K562 (cell line): ENCODE data around the gene ITPRIPL1. TPM values are rescaled to one million over a fixed set of nuclear protein-coding genes. Genes with fewer than 3 reads are reported as not detected.

Experiments used
- ATAC-seq: fragments of 200-7000 bp; cut with Tn5 transposase; 3 replicates; pipeline ENCODE4 v1.9.1; 2020; ENCODE audit warnings: moderate library complexity
- BruUV-seq: library from RNA; stranded (reverse); fragments of 400-500 nt; replicated peaks from 2 replicates; lab custom pipeline; 2021; lab: Mats Ljungman, UMichigan
- CTCF ChIA-PET: fragments of 300-600 bp; formaldehyde crosslinking; extraction: SDS; loops from one replicate; lab custom pipeline; 2021; ENCODE audit warnings: low intra/inter-chr PET ratio; lab: Yijun Ruan, JAX
- POLR2A ChIA-PET: fragments of 300-600, 350-650 bp; sonication (Branson Sonifier 250); formaldehyde crosslinking; extraction: SDS; loops from one replicate; lab custom pipeline; 2021; ENCODE audit warnings: antibody characterized with exemption, inconsistent platforms; lab: Yijun Ruan, JAX
- DNase-seq, 4 experiments: peaks; one replicate each; pipeline versions ENCODE4 v3.0.0 to v3.0.0-alpha.2; 2011 to 2018; ENCODE audit warnings: low spot score in 3 of 4, mixed read lengths in 3 of 4; ENCODE audit errors: extremely low read depth in 1 of 4
- FAIRE-seq: peaks from 2 replicates; lab custom pipeline; 2011; peaks lifted over from hg19 to GRCh38; lab: Jason Lieb, UNC
- H2AFZ ChIP-seq: 2 replicates; pipeline ENCODE4 v1.6.0; 2011; ENCODE audit warnings: low read depth, low read length, control low read depth, inconsistent platforms
- H3K27ac ChIP-seq: fragments of 200-600 bp; 3 replicates; pipeline ENCODE4 v1.8.0; 2011; ENCODE audit warnings: low read depth, mild to moderate bottlenecking, control low read depth, inconsistent platforms, low read length, moderate library complexity, mixed read lengths; ENCODE audit errors: extremely low read depth
- H3K27me3 ChIP-seq, 2 experiments: fragments of 300-600 bp in 1 of 2; 2 replicates in 1 of 2; 3 replicates in 1 of 2; pipeline versions ENCODE4 v1.6.0 to v1.8.0; 2011; ENCODE audit warnings: inconsistent platforms in 2 of 2, low read length in 2 of 2, mild to moderate bottlenecking in 1 of 2, mixed read lengths in 1 of 2, moderate library complexity in 1 of 2; ENCODE audit not compliant: control insufficient read depth in 2 of 2, insufficient read depth in 2 of 2
- H3K36me3 ChIP-seq: fragments of 300-600 bp; 3 replicates; pipeline ENCODE4 v1.8.0; 2011; ENCODE audit warnings: mild to moderate bottlenecking, low read length, inconsistent platforms; ENCODE audit not compliant: control insufficient read depth, insufficient read depth
- H3K4me1 ChIP-seq, 2 experiments: fragments of 200-600 bp in 1 of 2; replicated peaks in 1 of 2; 2 replicates in 1 of 2; 3 replicates in 1 of 2; pipeline versions ENCODE4 v1.5.1 to v1.8.0; 2011; ENCODE audit warnings: inconsistent platforms in 2 of 2, low read length in 2 of 2, mild to moderate bottlenecking in 1 of 2, mixed read lengths in 1 of 2, moderate library complexity in 1 of 2; ENCODE audit not compliant: control insufficient read depth in 2 of 2, insufficient read depth in 2 of 2
- H3K4me2 ChIP-seq: 2 replicates; pipeline ENCODE4 v1.6.1; 2011; ENCODE audit warnings: low read length, control low read depth, inconsistent platforms, mixed read lengths; ENCODE audit not compliant: insufficient read depth
- H3K4me3 ChIP-seq: fragments of 200-600 bp; sonication (generic), shearing (Covaris generic); 2 replicates; pipeline ENCODE4 v1.5.1; 2016; ENCODE audit warnings: control low read depth, inconsistent platforms
- H3K79me2 ChIP-seq: fragments of 200-600 bp; 3 replicates; pipeline ENCODE4 v1.8.0; 2011; ENCODE audit warnings: low read length, inconsistent platforms; ENCODE audit not compliant: control insufficient read depth, insufficient read depth
- H3K9ac ChIP-seq, 2 experiments: 2 replicates each; pipeline versions ENCODE4 v1.6.0 to v1.6.1; 2011; ENCODE audit warnings: low read depth in 2 of 2, low read length in 2 of 2, control low read depth in 1 of 2, inconsistent platforms in 1 of 2, mild to moderate bottlenecking in 1 of 2, mixed read lengths in 1 of 2; ENCODE audit not compliant: insufficient read depth in 1 of 2
- H3K9me1 ChIP-seq: one replicate; pipeline ENCODE4 v1.6.0; 2011; ENCODE audit warnings: inconsistent platforms, mild to moderate bottlenecking, low read length, moderate library complexity; ENCODE audit not compliant: control insufficient read depth, insufficient read depth
- H3K9me3 ChIP-seq: replicated peaks from 2 replicates; pipeline ENCODE4 v1.5.1; 2011; ENCODE audit warnings: low read depth, low read length, inconsistent platforms; ENCODE audit not compliant: control insufficient read depth, insufficient read depth
- H4K20me1 ChIP-seq: replicated peaks from 2 replicates; pipeline ENCODE4 v1.6.1; 2011; ENCODE audit warnings: low read length, inconsistent platforms, mixed read lengths; ENCODE audit not compliant: control insufficient read depth, insufficient read depth
- BRD4 ChIP-seq: fragments of 200-600 bp; sonication (generic); IDR thresholded peaks from 2 replicates; pipeline ENCODE4 v1.6.1; 2017; ENCODE audit warnings: inconsistent platforms
- DDX20 ChIP-seq: fragments of 450-650 bp; IDR thresholded peaks from 2 replicates; pipeline ENCODE4 v1.6.1; 2016; ENCODE audit warnings: missing genetic modification characterization, low read depth, mild to moderate bottlenecking, missing compliant biosample characterization, moderate library complexity
- HMBOX1 ChIP-seq: sonication (generic); IDR thresholded peaks from 2 replicates; pipeline ENCODE4 v1.6.1; 2016
- HNRNPUL1 ChIP-seq: fragments of 200-400 bp; formaldehyde crosslinking; IDR thresholded peaks from 2 replicates; pipeline ENCODE4 v1.6.1; 2017; ENCODE audit warnings: low read length
- PCBP1 ChIP-seq: fragments of 200-400 bp; formaldehyde crosslinking; IDR thresholded peaks from 2 replicates; pipeline ENCODE4 v1.6.1; 2018; ENCODE audit warnings: mild to moderate bottlenecking, low read depth, low read length; ENCODE audit not compliant: poor library complexity, severe bottlenecking
- SIN3A ChIP-seq, 2 experiments: fragments of 150-350 bp in 1 of 2; IDR thresholded peaks; 2 replicates each; pipeline ENCODE4 v1.6.1; 2011 to 2016; ENCODE audit warnings: borderline replicate concordance in 2 of 2, low read depth in 2 of 2, low read length in 2 of 2, mild to moderate bottlenecking in 2 of 2, moderate library complexity in 2 of 2; ENCODE audit not compliant: control insufficient read depth in 1 of 2
- SPI1 ChIP-seq: IDR thresholded peaks from 2 replicates; pipeline ENCODE4 v1.6.1; 2011; ENCODE audit warnings: low read depth, low read length, control low read depth, borderline replicate concordance
- TFAM ChIP-seq: fragments of 250-450 bp; sonication (Bioruptor Pico); conservative IDR thresholded peaks from 2 replicates; pipeline ENCODE4 v1.5.0; 2021; ENCODE audit warnings: mild to moderate bottlenecking, moderate library complexity
- ZNF316 ChIP-seq: fragments of 450-650 bp; IDR thresholded peaks from 2 replicates; pipeline ENCODE4 v1.6.1; 2016
- ZNF318 ChIP-seq, 2 experiments: fragments of 450-650 bp; IDR thresholded peaks; 2 replicates each; pipeline ENCODE4 v1.6.1; 2016; ENCODE audit warnings: mild to moderate bottlenecking in 2 of 2, borderline replicate concordance in 1 of 2, low read depth in 1 of 2, moderate library complexity in 1 of 2
- ZNF41 ChIP-seq: fragments of 250-450 bp; sonication (Bioruptor Pico); conservative IDR thresholded peaks from 2 replicates; pipeline ENCODE4 v1.4.0; 2020; ENCODE audit warnings: mild to moderate bottlenecking
- ZNF717 ChIP-seq: fragments of 250-450 bp; sonication (Bioruptor Pico); IDR thresholded peaks from 2 replicates; pipeline ENCODE4 v1.5.0; 2021
- ZNF79 ChIP-seq: fragments of 250-450 bp; sonication (Bioruptor Pico); IDR thresholded peaks from 2 replicates; pipeline ENCODE4 v1.4.0; 2020; ENCODE audit warnings: low read depth, mild to moderate bottlenecking, moderate library complexity
- ZNF830 ChIP-seq: fragments of 250-450 bp; sonication (Bioruptor Pico); IDR thresholded peaks from 2 replicates; pipeline ENCODE4 v1.5.0; 2021; ENCODE audit warnings: mild to moderate bottlenecking
- WGBS: fragments of 100-300 bp; shearing (Covaris generic); methylation state at CpG from one replicate; pipeline ENCODE4 v1.1.6; 2016; ENCODE audit warnings: low coverage, mixed read lengths; ENCODE audit not compliant: insufficient coverage; ENCODE audit errors: missing lambda C conversion rate; 5-methylcytosine and 5-hydroxymethylcytosine counted together
- in situ Hi-C: fragments of 300-500 bp; cut with MboI; formaldehyde crosslinking; loops from 4 replicates; pipeline ENCODE4 v1.15.0; 2018; ENCODE audit warnings: inconsistent platforms, mixed read lengths
- intact Hi-C: fragments of 100-400 bp; cut with micrococcal nuclease; formaldehyde crosslinking; loops from 2 replicates; pipeline ENCODE4 v1.14.2; 2022
- polyA plus RNA-seq, 8 experiments: library from polyadenylated mRNA; depleted of rRNA in 4 of 8; stranded (reverse) in 5 of 8; unstranded in 3 of 8; fragments of >200 nt; fragmentation: Nextera tagmentation in 2 of 8; fragmentation: Illumina TruSeq in 1 of 8; extraction: Ambion mirVana in 2 of 8; extraction: Trizol in 1 of 8; gene quantifications; 2 replicates each; pipeline versions ENCODE4 v1.2.1 to v1.2.3, GENCODE V29; 2011 to 2014; ENCODE audit warnings: inconsistent platforms in 1 of 8, missing spikeins in 1 of 8
- total RNA-seq, 7 experiments: library from RNA; depleted of rRNA in 6 of 7; stranded (reverse); fragments of >200 nt in 6 of 7; fragmentation: Illumina TruSeq in 2 of 7; extraction: Trizol in 2 of 7; gene quantifications; 2 replicates each; pipeline versions ENCODE4 v1.2.1 to v1.2.3, GENCODE V29; 2011 to 2021; ENCODE audit warnings: low replicate concordance in 1 of 7

Gene ITPRIPL1
- total and polyA plus RNA-seq, 9 of the 15 experiments (the other 6 are each of a cell fraction or from before 2014, with no cell fraction given) = 0.99 to 9.0 (median 6.4) TPM

GRCh38 chr2:96345868-96346462, 20.8 kb downstream of the ITPRIPL1 start:
- no TSS peak for BruUV-seq
- Histone ChIP-seq H3K9ac (no peak overlapping the region), H3K9me3 (no peaks in the 10 kb centered on the region), H4K20me1 (peaks cover 5% of the 10 kb centered on the region), H3K79me2 (peaks cover 21% of the 10 kb centered on the region), H3K36me3 (peaks cover 97% of the 10 kb centered on the region), H3K4me1 (peaks cover 5 to 16% of the 10 kb centered on the region in 2 experiments), H3K4me2 (no peak overlapping the region), H3K4me3 (no peak overlapping the region), H3K27me3 (no peaks in the 10 kb centered on the region), H2AFZ (no peak overlapping the region), H3K9me1 (no peaks in the 10 kb centered on the region), H3K27ac (no peak overlapping the region)
- ChIA-PET CTCF (no interaction called here), POLR2A (interaction anchor here (0.6 to 1.3 kb wide), 3 partner anchors 10 to 1487 kb away, joined by 3 to 7 read pairs (median 4); partner anchors contain the start of gene NCAPH)
- ATAC-seq (no peak), FAIRE-seq (no peak), DNase-seq (no peak)
- in situ Hi-C loops (no loop called here), intact Hi-C loops (no loop called here)
- 91% methylated on average over 6 of the region's 6 CpGs for WGBS
- TF ChIP-seq ZNF318 (IDR thresholded peaks at IDR 0.05; ENCODE audit: borderline replicate concordance in 1 of 2, low read depth in 1 of 2) (no peak), HMBOX1 (no peak), SPI1 (no peak), DDX20 (tag) (no peak), ZNF41 (CRISPR knock-in tag) (no peak), ZNF717 (CRISPR knock-in tag) (no peak), HNRNPUL1 (no peak), ZNF79 (CRISPR knock-in tag) (no peak), ZNF316 (peak; percentile 85), BRD4 (no peak), SIN3A (IDR thresholded peaks at IDR 0.05; ENCODE audit: borderline replicate concordance in 2 of 2, control insufficient read depth in 1 of 2, low read depth in 2 of 2, low read length in 2 of 2) (no peak), PCBP1 (no peak), ZNF830 (no peak), TFAM (CRISPR knock-in tag) (no peak)
